ENCODE data around the gene RASA1.
"Not testable (repeated sequence)": the region's sequence is repeated elsewhere in the genome, so short reads cannot be mapped to it uniquely, and the experiment has no call there.

RASA1 gene

DNA sequence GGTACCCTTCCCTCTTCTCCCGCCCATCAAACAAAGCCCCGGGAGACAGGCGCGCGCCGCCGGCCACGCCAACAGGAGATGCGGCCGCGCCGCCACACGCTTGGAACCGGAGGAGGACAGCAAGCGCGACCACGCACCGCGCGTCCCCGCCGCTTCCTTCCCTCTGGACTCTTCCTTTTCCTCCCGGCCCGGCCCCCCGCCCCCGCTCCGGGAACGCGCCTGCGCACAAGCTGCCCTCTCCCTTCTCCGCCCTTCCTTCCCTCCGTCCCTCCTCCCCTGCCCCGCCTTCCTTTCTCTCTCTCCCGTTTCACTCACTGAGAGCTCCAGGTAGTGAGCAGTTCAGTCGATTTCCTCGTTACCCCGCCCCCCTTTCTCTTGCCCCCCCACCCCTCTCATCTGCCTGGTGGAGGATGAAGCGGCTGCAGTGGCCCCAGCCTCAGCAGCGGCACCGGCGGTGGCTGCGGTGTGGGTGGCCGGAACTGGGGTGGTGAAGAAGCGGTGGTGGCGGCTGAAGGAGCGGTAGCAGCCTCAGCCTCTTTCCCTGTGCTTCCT, at the start of gene RASA1:
RASA1 (plus strand) TSS at position 310 of the 552 bp plus-strand sequence. CDS start 569 bp downstream, outside the sequence.
- peak; percentile 83 for DNase-seq

GRCh38 chr5:87229780-87230179, 37.9 kb upstream of the RASA1 start:
- no peak for DNase-seq

DNA sequence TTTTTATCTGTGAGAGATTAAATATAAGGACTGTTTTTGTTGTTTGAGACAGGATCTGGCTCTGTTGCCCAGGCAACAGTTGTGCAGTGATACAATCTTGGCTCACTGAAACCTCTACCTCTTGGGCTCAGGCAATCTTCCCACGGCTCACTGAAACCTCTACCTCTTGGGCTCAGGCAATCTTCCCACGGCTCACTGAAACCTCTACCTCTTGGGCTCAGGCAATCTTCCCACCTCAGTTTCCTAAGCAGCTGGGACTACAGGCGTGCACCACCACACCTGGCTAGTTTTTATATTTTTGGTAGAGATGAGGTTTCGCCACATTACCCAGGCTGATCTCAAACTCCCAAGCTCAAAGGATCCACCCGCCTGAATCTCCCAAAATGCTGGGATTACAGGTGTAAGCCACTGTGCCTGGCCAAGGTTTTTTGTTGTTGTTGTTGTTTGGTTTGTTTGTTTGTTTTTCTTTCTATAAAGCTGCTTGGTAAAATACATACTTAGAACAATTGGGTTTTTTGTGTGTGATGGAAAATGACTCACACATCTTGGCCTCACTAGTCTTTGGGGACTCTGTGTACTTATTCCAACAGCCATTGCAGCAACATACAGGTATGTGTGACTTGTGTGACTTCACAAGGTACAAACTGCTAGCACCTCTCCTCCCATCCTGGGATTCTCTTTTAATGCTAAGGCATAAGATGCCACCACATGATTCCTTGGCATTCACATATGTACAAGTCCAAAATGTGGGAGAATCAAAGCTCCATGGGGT, 36.5 kb upstream of the RASA1 start:
- no peak for DNase-seq

DNA sequence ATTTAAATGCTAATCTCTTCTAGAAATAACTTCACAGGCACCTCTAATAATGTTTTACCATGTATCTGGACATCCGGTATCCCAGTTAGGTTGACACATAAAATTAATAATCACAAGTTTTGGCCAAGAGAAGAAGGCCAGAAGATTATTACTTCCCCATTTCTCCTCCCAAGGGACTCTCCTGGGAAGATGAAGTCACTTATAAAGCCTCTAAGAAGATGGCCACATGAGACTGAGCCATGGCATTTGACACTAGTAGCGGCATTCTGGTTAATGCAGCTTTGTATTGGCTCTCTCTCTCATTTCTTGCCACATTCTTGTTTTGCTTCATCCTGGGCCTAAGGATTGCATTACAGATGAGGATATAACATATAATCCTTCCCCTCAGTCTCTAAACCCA, 34.5 kb upstream of the RASA1 start:
- no peak for DNase-seq

DNA sequence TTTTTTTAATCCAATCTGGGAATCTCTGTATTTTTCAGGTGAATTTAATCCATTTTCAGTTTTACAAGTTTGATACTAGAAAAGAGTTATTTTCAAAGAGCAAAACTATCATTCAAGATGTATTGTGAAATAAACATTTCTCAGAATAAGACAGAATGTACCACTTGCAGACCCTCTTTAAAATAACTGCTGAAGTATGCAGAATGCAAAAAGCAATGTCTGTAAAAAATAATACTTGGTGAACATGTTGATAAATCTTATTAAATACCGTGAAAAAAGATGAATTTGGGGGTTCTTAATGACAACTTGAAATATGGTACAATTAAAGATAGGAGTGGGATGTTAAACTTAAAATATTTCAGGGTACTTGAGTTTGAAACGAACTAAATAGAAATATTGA, 26.1 kb upstream of the RASA1 start:
- DNase-seq = no peak

DNA sequence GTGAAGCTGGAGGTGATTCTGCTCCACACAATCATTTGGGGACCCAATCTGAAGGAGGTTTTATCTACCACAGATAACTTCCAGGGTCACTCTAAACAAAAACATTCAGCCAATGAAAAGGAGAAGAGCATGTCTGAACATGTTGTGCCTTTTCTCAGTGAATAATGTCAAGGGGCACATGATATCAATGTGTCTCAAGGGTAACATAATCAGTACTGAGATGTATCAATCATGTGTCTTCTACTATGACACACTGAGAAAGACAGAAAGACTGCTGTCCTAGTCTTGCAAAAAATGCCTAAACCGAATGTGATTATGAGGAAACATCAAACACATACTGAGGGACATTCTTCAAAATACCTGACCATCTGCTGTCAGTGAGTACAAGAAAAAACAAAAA, 25.4 kb upstream of the RASA1 start:
- no peak for DNase-seq

GRCh38 chr5:87243161-87243844, 24.4 kb upstream of the RASA1 start:
- no peak for DNase-seq

- no peak for DNase-seq
Measured at GRCh38 chr5:87245451-87245850, 22.2 kb upstream of the RASA1 start.

GRCh38 chr5:87246061-87246460, 21.6 kb upstream of the RASA1 start:
- no peak for DNase-seq

- DNase-seq = no peak
Measured at GRCh38 chr5:87252283-87252605, 15.4 kb upstream of the RASA1 start.

DNA sequence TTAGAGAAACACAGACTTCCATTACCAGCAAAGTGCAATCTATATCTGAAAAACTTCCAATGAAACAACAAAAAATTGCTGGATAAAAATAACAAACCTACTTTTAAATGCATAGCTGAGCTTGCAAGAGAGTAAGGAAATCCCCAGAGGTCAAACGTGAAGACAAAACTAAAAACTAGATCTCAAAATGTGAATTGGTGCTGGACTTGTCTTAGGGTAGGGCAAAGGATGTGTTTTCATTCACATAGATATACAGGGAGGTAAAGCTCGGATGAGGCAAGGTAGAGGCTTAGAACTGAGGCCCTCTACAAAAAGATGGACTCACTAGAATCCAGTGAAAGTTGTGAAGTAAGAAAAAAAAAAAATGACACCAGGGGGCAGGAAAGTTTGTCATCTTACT, 13.6 kb upstream of the RASA1 start:
- DNase-seq = no peak

DNA sequence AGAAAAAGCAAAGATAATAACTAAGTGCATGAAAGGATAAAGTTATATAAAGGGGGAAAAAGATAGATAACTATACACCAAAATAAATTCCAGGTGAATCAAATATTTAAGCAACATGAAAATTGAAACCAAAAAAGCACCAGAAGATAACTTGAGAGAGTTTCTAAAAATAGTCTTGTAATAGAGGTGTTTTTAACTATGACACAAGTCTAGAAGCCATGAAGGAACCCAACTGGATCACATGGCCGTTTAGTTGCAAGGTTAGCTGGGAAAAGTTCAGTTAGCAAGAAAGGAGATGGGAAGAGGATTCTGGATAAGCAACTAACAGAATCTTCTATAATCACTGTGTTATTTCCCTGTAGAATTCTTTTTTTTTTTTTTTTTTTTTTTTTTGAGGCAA, 9.2 kb upstream of the RASA1 start:
- no peak for DNase-seq

DNA sequence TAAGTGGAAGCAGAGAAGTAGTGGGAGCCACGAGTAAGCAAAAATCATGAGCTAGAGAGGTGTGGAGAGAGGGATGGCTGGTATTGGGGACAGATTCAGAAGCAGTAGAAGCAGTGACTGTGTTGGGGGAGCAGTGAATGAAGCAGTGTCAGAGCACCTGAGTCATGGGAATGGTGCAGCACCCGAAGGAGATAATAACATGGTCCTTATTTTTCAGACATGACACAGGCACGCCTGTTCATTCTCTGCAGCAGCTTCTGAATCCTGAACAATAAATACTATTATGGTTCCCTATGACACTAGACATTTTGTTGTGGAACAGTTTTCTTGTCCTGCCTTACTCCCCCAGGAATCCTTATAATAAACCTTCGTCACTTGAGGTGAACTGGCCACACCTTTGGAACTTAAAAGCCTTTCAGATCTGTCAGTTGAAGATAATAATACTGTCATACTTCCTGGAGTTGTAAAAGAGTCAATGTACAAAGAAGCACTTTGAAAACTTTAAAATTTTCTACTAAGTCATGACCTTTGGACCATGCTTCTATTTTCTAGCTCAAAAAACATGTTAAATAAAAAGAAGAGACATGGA, 7.0 kb upstream of the RASA1 start:
- no peak for DNase-seq

DNA sequence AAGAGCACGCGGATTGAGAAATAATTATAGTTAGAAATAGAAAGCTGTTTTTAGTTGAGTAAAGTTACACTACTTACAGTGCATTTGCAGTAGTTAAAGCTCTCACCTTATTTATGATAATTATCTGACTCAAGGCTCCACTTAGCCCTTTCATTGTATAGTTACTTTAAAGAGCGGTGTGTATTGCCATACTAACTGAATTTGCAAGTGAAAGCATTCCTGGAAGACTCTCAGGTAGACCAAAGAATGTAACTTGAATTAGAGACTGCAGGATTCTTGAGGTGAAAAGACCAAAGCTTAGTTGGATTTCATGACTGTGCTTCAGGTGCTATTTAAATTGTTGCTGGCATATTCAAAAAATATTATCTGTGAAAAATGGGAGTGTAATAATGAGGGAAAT, 4.2 kb upstream of the RASA1 start:
- DNase-seq = no peak

DNA sequence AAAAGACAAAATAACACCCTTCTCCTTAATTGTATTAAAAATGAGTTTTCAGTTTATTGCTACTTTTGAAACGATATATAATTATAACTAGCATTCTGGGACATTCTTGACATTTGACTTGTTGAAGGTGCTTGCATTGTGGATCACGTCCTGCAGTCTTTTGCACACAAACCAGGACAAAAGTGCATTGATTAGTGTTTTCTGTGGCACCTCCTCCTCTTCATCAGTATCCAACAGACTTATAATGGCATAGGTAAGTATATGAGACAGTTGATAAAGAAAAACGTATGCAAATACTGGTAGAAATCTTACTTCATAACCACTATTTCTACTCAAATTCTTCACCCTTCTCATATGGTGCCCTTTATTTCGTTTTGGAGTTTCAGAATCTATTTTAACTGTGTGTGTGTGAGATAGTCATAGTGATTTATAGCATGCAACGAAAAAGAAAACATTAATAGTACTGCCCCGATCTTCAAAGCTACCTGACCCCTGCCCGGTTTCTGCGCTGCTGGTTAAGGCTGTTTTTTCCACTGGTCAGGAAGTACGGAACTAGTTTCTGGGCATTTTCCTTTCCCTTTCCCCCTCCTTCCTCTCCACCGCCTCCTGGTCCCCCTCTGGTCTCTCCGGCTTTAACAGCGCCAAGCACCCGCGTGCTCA, 639 bp upstream of the RASA1 start:
- DNase-seq = no peak

- peak; percentile 78 for DNase-seq
Measured at GRCh38 chr5:87268126-87268969, 665 bp downstream of the RASA1 start.

DNA sequence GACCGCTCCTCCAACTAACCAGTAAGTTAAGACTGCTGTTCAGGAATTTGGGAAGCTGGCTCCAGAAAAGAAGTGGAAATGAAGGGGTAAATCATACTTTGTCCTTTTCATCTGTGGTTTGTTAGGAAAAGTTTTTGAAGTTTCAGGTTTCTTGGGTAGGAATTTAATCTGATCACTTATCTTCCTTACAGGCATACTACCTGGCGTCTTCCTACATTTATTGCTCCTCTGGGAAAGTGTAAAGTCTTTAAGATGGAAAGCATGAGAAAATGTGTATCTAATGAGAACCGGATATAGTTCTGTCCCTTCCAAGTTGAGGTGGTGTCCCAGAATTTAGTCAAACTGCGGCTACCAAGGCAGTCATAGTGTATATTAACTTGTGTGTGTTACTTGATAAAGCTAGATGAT, 1.3 kb downstream of the RASA1 start:
- DNase-seq = no peak

GRCh38 chr5:87270888-87271287, 3.2 kb downstream of the RASA1 start:
- DNase-seq = not testable (repeated sequence)

- no peak for DNase-seq
Measured at GRCh38 chr5:87276655-87277054, 9.0 kb downstream of the RASA1 start.

DNA sequence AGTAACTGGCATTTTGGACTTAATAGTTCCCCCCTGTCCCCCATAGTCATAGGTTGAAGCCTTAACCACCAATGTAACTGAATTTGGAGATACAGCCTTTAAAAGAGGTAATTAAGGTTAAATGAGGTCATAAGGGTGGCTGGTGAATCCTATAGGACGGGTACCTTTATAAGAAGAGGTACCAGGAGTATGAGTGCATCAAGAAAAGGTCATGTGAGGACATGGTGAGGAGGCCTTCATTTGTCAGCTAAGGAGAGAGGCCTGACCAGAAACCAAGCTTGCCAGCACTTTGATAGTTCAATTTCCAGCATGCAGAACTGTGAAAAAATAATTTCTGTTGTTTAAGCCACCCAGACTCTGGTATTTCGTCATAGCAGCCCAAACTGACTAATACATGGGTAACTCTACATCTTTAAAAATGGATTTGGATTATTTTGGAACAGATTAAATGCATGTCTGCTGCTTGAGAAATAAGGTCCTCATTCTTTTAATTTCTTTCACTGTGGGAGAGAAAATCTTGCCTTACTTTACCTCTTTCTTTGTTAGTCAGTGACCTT, 9.7 kb downstream of the RASA1 start:
- no peak for DNase-seq

DNA sequence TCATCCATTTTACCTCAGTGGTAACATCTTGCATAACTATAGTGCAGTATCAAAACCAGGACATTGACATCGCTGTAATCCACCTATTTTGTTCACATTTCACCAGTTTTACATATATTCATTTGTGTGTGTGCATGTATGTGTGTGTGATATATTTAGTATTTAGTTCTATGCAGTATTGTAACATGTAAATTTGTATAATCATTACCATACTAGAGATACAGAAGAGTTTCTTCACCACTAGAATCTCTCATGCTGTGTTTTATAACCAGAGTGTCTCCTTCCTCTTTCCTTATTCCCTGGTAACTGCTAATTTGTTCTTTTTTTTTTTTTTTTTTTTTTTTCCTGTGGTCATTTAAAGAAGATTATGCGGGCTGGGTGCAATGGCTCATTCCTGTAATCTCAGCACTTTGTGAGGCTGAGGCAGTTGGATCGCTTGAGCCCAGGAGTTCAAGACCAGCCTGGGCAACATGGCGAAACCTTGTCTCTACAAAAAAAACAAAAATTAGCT, 11.0 kb downstream of the RASA1 start:
- no peak for DNase-seq

GRCh38 chr5:87282269-87282668, 14.6 kb downstream of the RASA1 start:
- DNase-seq = no peak

All from activated CD4-positive, CD25-positive, alpha-beta regulatory T cell treated with anti-CD3 and anti-CD28 coated beads, Interleukin-2, amount 50 U/mL, for 72 hours (primary cell).